Left lung (tissue), 10 donors: ENCODE data around the gene GCNT2. TPM values are rescaled to one million over a fixed set of nuclear protein-coding genes. Genes with fewer than 3 reads are reported as not detected.

ENCODE experiments used
- ATAC-seq: fragments of 200-7000 bp; cut with Tn5 transposase; one replicate; pipeline ENCODE4 v1.9.1; 2020; ENCODE audit warnings: moderate library complexity
- DNase-seq, 4 donors: peaks; one replicate each; pipeline ENCODE4 v3.0.0-alpha.2; 2013 to 2020
- H3K27ac ChIP-seq, 2 donors: fragments of 200-600 bp; sonication (generic) in 1 of 2; one replicate each; pipeline versions ENCODE4 v1.5.0 to v1.8.0; 2020 to 2021
- H3K27me3 ChIP-seq, 2 donors: fragments of 200-600 bp; sonication (generic) in 1 of 2; one replicate each; pipeline versions ENCODE4 v1.5.0 to v1.8.0; 2020 to 2021
- H3K36me3 ChIP-seq, 2 donors: fragments of 200-600 bp; sonication (generic) in 1 of 2; one replicate each; pipeline versions ENCODE4 v1.5.0 to v1.8.0; 2020 to 2021
- H3K4me1 ChIP-seq, 2 donors: fragments of 200-600 bp; one replicate each; pipeline ENCODE4 v1.8.0; 2021
- H3K4me3 ChIP-seq, 2 donors: fragments of 200-600 bp; sonication (generic) in 1 of 2; one replicate each; pipeline versions ENCODE4 v1.5.0 to v1.8.0; 2020 to 2021; ENCODE audit warnings: mild to moderate bottlenecking in 1 of 2
- H3K9me3 ChIP-seq, 2 donors: fragments of 200-600 bp; sonication (generic) in 1 of 2; one replicate each; pipeline versions ENCODE4 v1.5.0 to v1.8.0; 2020 to 2021
- CTCF ChIP-seq, 2 donors: fragments of 200-600 bp; sonication (generic) in 1 of 2; IDR thresholded peaks; one replicate each; pipeline versions ENCODE4 v1.5.0 to v1.8.0; 2021; ENCODE audit warnings: antibody characterized with exemption in 2 of 2
- intact Hi-C, 2 donors: fragments of 100-400 bp; cut with DNase I; formaldehyde crosslinking; loops; one replicate each; pipeline versions ENCODE4 v1.11.2 to v1.14.2; 2022
- polyA plus RNA-seq, 6 donors: library from polyadenylated mRNA; unstranded; fragments of 120-200 nt; gene quantifications; one replicate each; pipeline ENCODE4 v1.2.1, GENCODE V29; 2013; ENCODE audit not compliant: insufficient read length in 6 of 6
- total RNA-seq, 2 donors: library from RNA; stranded (reverse); fragmentation: NEBNext Ultra II Directional; extraction: Animal tissue kit (Norgen Biotek cat#: 25700); gene quantifications; one replicate each; pipeline ENCODE4 v1.2.1, GENCODE V29; 2021
- donor health status: DM: no; HTN: yes; CAD: no.
- donor health status: DM: no; HTN: no; CAD: no.

The GCNT2 gene
- total and polyA plus RNA-seq, 8 donors, result 14.7 to 32.3 (median 18.0) TPM

GRCh38 chr6:10554826-10555225 is 33.7 kb downstream of the GCNT2 start:
- Histone ChIP-seq H3K9me3 (no peaks in the 10 kb centered on the region), H3K4me1 (peaks cover 0 to 3% of the 10 kb centered on the region in 2 donors), H3K27ac (no peak overlapping the region), H3K36me3 (peaks cover 0 to 4% of the 10 kb centered on the region in 2 donors), H3K4me3 (no peak overlapping the region), H3K27me3 (no peaks in the 10 kb centered on the region)
- TF ChIP-seq CTCF (IDR thresholded peaks at IDR 0.05), result no peak
- intact Hi-C loops, result no loop called here
- DNase-seq, result no peak
- ATAC-seq, result no peak

- H3K4me1 ChIP-seq, result peaks cover 0 to 3% of the 10 kb centered on the region in 2 donors
- H3K4me3 ChIP-seq, result no peak overlapping the region
- intact Hi-C loops, result no loop called here
- H3K27me3 ChIP-seq, result peaks cover 0 to 1% of the 10 kb centered on the region in 2 donors
- no peak overlapping the region for H3K27ac ChIP-seq
- no peaks in the 10 kb centered on the region for H3K9me3 ChIP-seq
- ATAC-seq, result peak; percentile 69
- DNase-seq, result peak in 2 of 4 donors; percentile 37 to 49
- H3K36me3 ChIP-seq, result peaks cover 0 to 4% of the 10 kb centered on the region in 2 donors
- TF ChIP-seq CTCF (IDR thresholded peaks at IDR 0.05), result no peak
These were observed 34.6 kb downstream of the GCNT2 start for GRCh38 chr6:10555625-10556309.

GRCh38 chr6:10556589-10556988 is 35.4 kb downstream of the GCNT2 start:
- Histone ChIP-seq H3K9me3 (no peaks in the 10 kb centered on the region), H3K27ac (no peak overlapping the region), H3K4me1 (peaks cover 3 to 4% of the 10 kb centered on the region in 2 donors), H3K36me3 (peaks cover 0 to 4% of the 10 kb centered on the region in 2 donors), H3K27me3 (peaks cover 0 to 6% of the 10 kb centered on the region in 2 donors), H3K4me3 (no peak overlapping the region)
- no peak for ATAC-seq
- DNase-seq, result no peak
- intact Hi-C loops, result no loop called here
- no peak for TF ChIP-seq CTCF (IDR thresholded peaks at IDR 0.05)

GRCh38 chr6:10556992-10557391 is 35.8 kb downstream of the GCNT2 start:
- peaks cover 0 to 4% of the 10 kb centered on the region in 2 donors for H3K36me3 ChIP-seq
- TF ChIP-seq CTCF (IDR thresholded peaks at IDR 0.05), result no peak
- ATAC-seq (no peak), DNase-seq (no peak)
- H3K4me3 ChIP-seq, result no peak overlapping the region
- peaks cover 3 to 9% of the 10 kb centered on the region in 2 donors for H3K4me1 ChIP-seq
- H3K27ac ChIP-seq, result no peak overlapping the region
- no peaks in the 10 kb centered on the region for H3K9me3 ChIP-seq
- H3K27me3 ChIP-seq, result peaks cover 0 to 6% of the 10 kb centered on the region in 2 donors
- intact Hi-C loops, result no loop called here

GRCh38 chr6:10557913-10558312 is 36.8 kb downstream of the GCNT2 start:
- Histone ChIP-seq H3K4me3 (no peak overlapping the region), H3K4me1 (peaks cover 3 to 12% of the 10 kb centered on the region in 2 donors), H3K9me3 (no peaks in the 10 kb centered on the region), H3K27me3 (peaks cover 0 to 6% of the 10 kb centered on the region in 2 donors), H3K27ac (no peak overlapping the region), H3K36me3 (peaks cover 0 to 4% of the 10 kb centered on the region in 2 donors)
- no peak for TF ChIP-seq CTCF (IDR thresholded peaks at IDR 0.05)
- intact Hi-C loops, result no loop called here
- ATAC-seq (no peak), DNase-seq (no peak)
